ENCODE data around the gene P2RY10.

P2RY10 gene, protein sequence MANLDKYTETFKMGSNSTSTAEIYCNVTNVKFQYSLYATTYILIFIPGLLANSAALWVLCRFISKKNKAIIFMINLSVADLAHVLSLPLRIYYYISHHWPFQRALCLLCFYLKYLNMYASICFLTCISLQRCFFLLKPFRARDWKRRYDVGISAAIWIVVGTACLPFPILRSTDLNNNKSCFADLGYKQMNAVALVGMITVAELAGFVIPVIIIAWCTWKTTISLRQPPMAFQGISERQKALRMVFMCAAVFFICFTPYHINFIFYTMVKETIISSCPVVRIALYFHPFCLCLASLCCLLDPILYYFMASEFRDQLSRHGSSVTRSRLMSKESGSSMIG

GRCh38 chrX:78945186-78945912 lies at the start of gene P2RY10:
P2RY10 (plus strand) TSS chrX:78945391; CDS start chrX:78960521, 15,130 bp downstream.
- Histone ChIP-seq H3K27me3 (ENCODE audit: control insufficient read depth, insufficient read depth, low read length) (no peaks in the 10 kb centered on the region), H3K9ac (ENCODE audit: low read length) (no peak within 1 kb of the TSS), H3K9me3 (ENCODE audit: control insufficient read depth, low read depth, low read length) (peaks cover 16% of the 10 kb centered on the region), H3K27ac (ENCODE audit: low read length) (no peak within 1 kb of the TSS), H3K36me3 (ENCODE audit: control insufficient read depth, low read depth, low read length) (no peaks in the 10 kb centered on the region), H3K4me3 (ENCODE audit: low read length) (no peak within 1 kb of the TSS), H3K4me1 (ENCODE audit: control insufficient read depth, low read depth, low read length) (no peaks in the 10 kb centered on the region)

- Histone ChIP-seq H3K27me3 (ENCODE audit: control insufficient read depth, insufficient read depth, low read length) (no peaks in the 10 kb centered on the region), H3K36me3 (ENCODE audit: control insufficient read depth, low read depth, low read length) (no peaks in the 10 kb centered on the region), H3K4me1 (ENCODE audit: control insufficient read depth, low read depth, low read length) (no peaks in the 10 kb centered on the region), H3K27ac (ENCODE audit: low read length) (no peak overlapping the region), H3K9me3 (ENCODE audit: control insufficient read depth, low read depth, low read length) (peaks cover 25% of the 10 kb centered on the region), H3K9ac (ENCODE audit: low read length) (no peak overlapping the region), H3K4me3 (ENCODE audit: low read length) (no peak overlapping the region)
These were observed 22.4 kb upstream of the P2RY10 start for GRCh38 chrX:78922754-78923153.

GRCh38 chrX:78923198-78924015 lies 21.8 kb upstream of the P2RY10 start:
- peaks cover 24% of the 10 kb centered on the region for H3K9me3 ChIP-seq (ENCODE audit: control insufficient read depth, low read depth, low read length)
- no peaks in the 10 kb centered on the region for H3K4me1 ChIP-seq (ENCODE audit: control insufficient read depth, low read depth, low read length)
- no peaks in the 10 kb centered on the region for H3K36me3 ChIP-seq (ENCODE audit: control insufficient read depth, low read depth, low read length)
- H3K27me3 ChIP-seq (ENCODE audit: control insufficient read depth, insufficient read depth, low read length) = no peaks in the 10 kb centered on the region
- no peak overlapping the region for H3K9ac ChIP-seq (ENCODE audit: low read length)
- no peak overlapping the region for H3K27ac ChIP-seq (ENCODE audit: low read length)
- no peak overlapping the region for H3K4me3 ChIP-seq (ENCODE audit: low read length)

GRCh38 chrX:78931814-78932213 lies 13.4 kb upstream of the P2RY10 start:
- Histone ChIP-seq H3K9ac (ENCODE audit: low read length) (no peak overlapping the region), H3K27me3 (ENCODE audit: control insufficient read depth, insufficient read depth, low read length) (no peaks in the 10 kb centered on the region), H3K4me1 (ENCODE audit: control insufficient read depth, low read depth, low read length) (no peaks in the 10 kb centered on the region), H3K4me3 (ENCODE audit: low read length) (no peak overlapping the region), H3K9me3 (ENCODE audit: control insufficient read depth, low read depth, low read length) (peaks cover 18% of the 10 kb centered on the region), H3K36me3 (ENCODE audit: control insufficient read depth, low read depth, low read length) (no peaks in the 10 kb centered on the region), H3K27ac (ENCODE audit: low read length) (no peak overlapping the region)

DNA sequence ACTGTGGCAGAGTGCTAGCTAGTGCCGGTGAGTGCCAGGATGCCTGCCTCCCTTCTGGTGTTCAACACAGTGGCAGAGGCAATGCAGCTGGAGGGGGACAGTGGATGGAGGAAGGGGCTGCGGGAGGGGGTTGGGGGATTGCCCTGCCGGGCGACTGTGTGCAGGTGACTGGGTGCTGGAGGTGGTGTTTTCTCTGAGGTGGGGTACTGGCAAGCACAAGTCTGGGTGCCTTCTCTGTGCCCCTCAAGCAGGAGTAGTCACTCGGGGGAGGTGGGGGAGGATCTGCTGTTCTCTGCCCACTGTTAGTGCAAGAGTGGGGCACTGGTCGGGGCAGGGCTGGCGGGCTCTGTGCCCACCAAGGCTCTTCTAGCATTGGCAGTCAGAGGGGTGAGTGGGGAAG lies 10.3 kb upstream of the P2RY10 start:
- Histone ChIP-seq H3K36me3 (ENCODE audit: control insufficient read depth, low read depth, low read length) (no peaks in the 10 kb centered on the region), H3K27me3 (ENCODE audit: control insufficient read depth, insufficient read depth, low read length) (no peaks in the 10 kb centered on the region), H3K4me1 (ENCODE audit: control insufficient read depth, low read depth, low read length) (no peaks in the 10 kb centered on the region), H3K9ac (ENCODE audit: low read length) (no peak overlapping the region), H3K27ac (ENCODE audit: low read length) (no peak overlapping the region), H3K4me3 (ENCODE audit: low read length) (no peak overlapping the region), H3K9me3 (ENCODE audit: control insufficient read depth, low read depth, low read length) (peaks cover 11% of the 10 kb centered on the region)

DNA sequence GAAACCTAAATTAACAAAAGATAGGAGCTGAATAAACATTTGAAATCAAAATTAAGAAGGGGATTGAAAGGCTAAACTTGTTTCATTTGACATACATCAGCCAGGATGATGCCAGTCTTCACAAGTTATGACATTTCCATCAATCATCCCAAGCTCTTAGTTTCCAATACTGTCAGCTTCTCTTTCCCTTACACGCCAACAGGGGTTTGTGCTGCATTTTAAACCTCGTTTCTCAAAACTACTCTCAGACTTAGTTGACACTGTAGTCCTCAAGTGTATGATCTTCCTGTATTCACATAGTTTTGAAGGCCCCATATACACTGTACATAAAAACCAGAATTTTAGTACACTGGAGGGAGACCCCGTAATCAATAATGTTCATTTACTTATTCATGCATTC lies 840 bp upstream of the P2RY10 start:
- Histone ChIP-seq H3K27me3 (ENCODE audit: control insufficient read depth, insufficient read depth, low read length) (no peaks in the 10 kb centered on the region), H3K4me1 (ENCODE audit: control insufficient read depth, low read depth, low read length) (no peaks in the 10 kb centered on the region), H3K4me3 (ENCODE audit: low read length) (no peak overlapping the region), H3K27ac (ENCODE audit: low read length) (no peak overlapping the region), H3K9ac (ENCODE audit: low read length) (no peak overlapping the region), H3K9me3 (ENCODE audit: control insufficient read depth, low read depth, low read length) (peaks cover 15% of the 10 kb centered on the region), H3K36me3 (ENCODE audit: control insufficient read depth, low read depth, low read length) (no peaks in the 10 kb centered on the region)

DNA sequence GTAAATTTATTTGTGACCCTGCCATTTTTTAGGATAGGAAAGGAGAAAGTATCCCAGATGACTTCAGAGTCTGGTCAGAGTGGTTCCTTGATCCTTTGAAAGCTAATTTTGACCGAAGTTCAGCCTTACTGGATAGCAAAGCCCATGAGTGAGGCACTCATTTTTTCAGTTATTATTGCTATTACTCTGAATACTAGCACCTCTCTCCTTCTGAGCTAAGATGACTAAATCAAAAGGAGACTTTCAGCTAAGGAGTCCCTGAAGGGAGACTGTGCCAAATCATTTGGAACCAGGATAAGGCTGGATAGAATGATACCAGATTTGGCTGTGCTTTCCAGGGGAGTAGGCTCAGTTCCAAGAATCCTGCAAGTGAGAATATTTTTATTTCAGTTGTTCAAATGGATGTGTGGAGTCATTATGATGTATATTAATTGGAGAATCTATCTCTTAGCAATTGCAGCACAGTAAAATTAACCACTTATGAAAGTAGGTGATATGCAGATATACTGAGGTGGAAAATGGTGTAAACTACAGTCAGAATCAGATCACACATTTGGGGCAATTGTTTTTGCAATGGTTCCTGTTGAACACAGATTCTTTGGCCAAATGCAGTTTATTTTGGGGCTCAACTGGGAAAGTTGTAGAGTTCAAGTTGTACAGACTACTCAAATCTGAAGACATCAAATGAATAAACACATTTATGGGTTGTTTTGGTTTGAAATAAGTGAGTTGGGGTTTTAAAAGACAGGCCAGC lies 1.2 kb downstream of the P2RY10 start:
- H3K27me3 ChIP-seq (ENCODE audit: control insufficient read depth, insufficient read depth, low read length) = no peaks in the 10 kb centered on the region
- no peaks in the 10 kb centered on the region for H3K4me1 ChIP-seq (ENCODE audit: control insufficient read depth, low read depth, low read length)
- no peaks in the 10 kb centered on the region for H3K36me3 ChIP-seq (ENCODE audit: control insufficient read depth, low read depth, low read length)
- H3K9me3 ChIP-seq (ENCODE audit: control insufficient read depth, low read depth, low read length) = peaks cover 14% of the 10 kb centered on the region
- H3K9ac ChIP-seq (ENCODE audit: low read length) = no peak overlapping the region
- no peak overlapping the region for H3K4me3 ChIP-seq (ENCODE audit: low read length)
- H3K27ac ChIP-seq (ENCODE audit: low read length) = no peak overlapping the region

DNA sequence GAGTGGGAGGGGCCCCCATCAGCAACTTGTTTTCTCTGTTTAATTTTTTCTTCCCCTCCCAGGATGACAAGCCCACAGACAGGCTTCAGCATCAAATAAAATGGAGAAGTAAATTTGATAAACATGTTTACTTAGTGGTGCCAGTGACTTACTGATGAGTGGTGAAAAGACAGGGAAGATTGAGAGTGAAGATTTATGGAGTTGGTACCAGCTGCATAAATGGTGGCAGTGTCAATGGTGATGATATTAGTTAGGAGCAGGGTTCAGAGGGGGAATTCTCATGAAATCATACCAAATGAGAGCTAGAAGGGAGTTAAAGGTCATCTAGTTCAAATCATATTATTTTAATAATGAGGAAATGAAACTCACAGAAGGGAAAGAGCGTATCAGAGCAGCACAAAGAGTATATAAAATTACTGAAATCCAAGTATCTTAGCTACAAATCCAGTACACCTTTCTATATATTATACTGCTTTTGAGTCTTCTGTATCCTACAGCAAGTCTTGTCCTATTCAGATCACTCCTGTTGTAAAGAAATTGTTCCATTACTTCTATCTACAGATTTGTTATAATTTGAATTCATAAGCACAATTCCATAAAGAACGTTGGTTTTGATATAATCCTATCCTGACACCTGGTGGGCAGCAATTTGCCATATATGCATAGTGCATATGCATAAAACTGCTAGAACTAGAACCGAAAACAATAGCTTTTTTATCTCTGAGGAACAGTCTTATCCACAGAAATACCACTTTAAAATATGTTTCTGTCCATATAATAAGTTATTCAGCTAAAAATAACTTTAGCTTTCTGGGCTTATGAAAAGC lies 5.0 kb downstream of the P2RY10 start:
- no peak overlapping the region for H3K9ac ChIP-seq (ENCODE audit: low read length)
- peaks cover 11% of the 10 kb centered on the region for H3K9me3 ChIP-seq (ENCODE audit: control insufficient read depth, low read depth, low read length)
- no peak overlapping the region for H3K4me3 ChIP-seq (ENCODE audit: low read length)
- H3K36me3 ChIP-seq (ENCODE audit: control insufficient read depth, low read depth, low read length) = no peaks in the 10 kb centered on the region
- no peaks in the 10 kb centered on the region for H3K27me3 ChIP-seq (ENCODE audit: control insufficient read depth, insufficient read depth, low read length)
- H3K27ac ChIP-seq (ENCODE audit: low read length) = no peak overlapping the region
- no peaks in the 10 kb centered on the region for H3K4me1 ChIP-seq (ENCODE audit: control insufficient read depth, low read depth, low read length)

DNA sequence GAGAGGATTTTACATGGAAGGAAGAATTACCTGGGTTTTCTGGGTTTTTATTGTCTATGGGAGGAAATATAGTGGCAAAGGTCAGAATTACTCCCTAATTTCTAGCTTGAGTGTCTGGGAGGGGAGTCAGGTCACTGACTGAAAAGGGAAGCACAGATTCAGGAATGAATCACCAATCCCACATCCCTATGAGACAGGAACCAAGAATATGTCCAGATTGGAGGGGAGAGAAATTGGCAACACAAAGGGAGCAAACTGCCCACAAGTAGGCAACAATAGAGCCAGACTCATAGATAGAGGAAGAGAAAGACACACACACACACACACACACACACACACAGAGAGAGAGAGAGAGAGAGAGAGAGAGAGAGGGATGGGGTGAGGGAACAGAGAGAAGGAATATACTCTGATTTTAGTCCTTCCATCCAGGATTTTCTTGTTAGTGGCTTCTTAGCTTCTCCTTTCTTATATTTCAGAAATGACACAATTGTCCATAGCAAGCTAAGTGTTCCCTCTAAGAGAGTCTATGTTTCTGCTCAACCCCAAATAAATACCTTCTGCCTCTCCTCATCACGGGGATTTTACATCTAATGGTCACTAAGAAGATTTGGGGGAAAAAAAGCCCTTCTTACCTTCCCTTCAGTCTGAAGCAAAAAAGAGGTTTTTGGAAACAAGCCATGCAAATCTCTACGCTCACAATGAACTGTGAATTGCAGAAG lies 12.0 kb downstream of the P2RY10 start:
- Histone ChIP-seq H3K36me3 (ENCODE audit: control insufficient read depth, low read depth, low read length) (no peaks in the 10 kb centered on the region), H3K27ac (ENCODE audit: low read length) (no peak overlapping the region), H3K27me3 (ENCODE audit: control insufficient read depth, insufficient read depth, low read length) (no peaks in the 10 kb centered on the region), H3K9ac (ENCODE audit: low read length) (no peak overlapping the region), H3K9me3 (ENCODE audit: control insufficient read depth, low read depth, low read length) (peaks cover 8% of the 10 kb centered on the region), H3K4me3 (ENCODE audit: low read length) (no peak overlapping the region), H3K4me1 (ENCODE audit: control insufficient read depth, low read depth, low read length) (no peaks in the 10 kb centered on the region)

DNA sequence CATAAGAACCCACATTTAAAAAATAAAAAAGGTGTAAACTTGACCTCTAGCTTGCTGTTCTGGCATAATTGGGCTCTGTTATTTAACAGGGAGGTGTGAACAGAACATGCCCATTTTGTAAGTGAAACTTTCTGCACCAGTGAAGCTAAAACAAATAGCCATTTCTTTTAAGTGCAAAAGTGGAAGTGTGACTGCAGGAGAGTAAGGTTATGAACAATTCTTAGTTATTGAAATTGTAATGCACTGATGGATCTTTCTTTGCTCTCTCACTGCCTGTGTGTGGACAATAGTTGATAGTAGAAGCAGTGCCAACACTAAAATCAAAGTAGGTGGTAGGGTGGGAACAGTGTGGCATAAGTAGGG lies 12.6 kb downstream of the P2RY10 start:
- H3K36me3 ChIP-seq (ENCODE audit: control insufficient read depth, low read depth, low read length) = no peaks in the 10 kb centered on the region
- peaks cover 8% of the 10 kb centered on the region for H3K9me3 ChIP-seq (ENCODE audit: control insufficient read depth, low read depth, low read length)
- H3K9ac ChIP-seq (ENCODE audit: low read length) = no peak overlapping the region
- no peaks in the 10 kb centered on the region for H3K4me1 ChIP-seq (ENCODE audit: control insufficient read depth, low read depth, low read length)
- no peak overlapping the region for H3K27ac ChIP-seq (ENCODE audit: low read length)
- H3K4me3 ChIP-seq (ENCODE audit: low read length) = no peak overlapping the region
- H3K27me3 ChIP-seq (ENCODE audit: control insufficient read depth, insufficient read depth, low read length) = no peaks in the 10 kb centered on the region
